GM12878 (cell line): ENCODE results near the gene UVRAG.

Experiments used
- TF ChIP-seq, protein P1 (sequence below): fragments of 450-650 bp; IDR thresholded peaks from 2 replicates; pipeline ENCODE4 v1.6.1; 2016; ENCODE audit warnings: mild to moderate bottlenecking, moderate library complexity, borderline replicate concordance
- TF ChIP-seq, protein P2 (sequence below): fragments of 450-650 bp; IDR thresholded peaks from 2 replicates; pipeline ENCODE4 v1.6.1; 2016; ENCODE audit warnings: mild to moderate bottlenecking
- TF ChIP-seq, protein P3 (sequence below), 3 experiments: IDR thresholded peaks in 2 of 3; conservative IDR thresholded peaks in 1 of 3; 2 replicates each; pipeline ENCODE4 v1.5.1; 2011; ENCODE audit warnings: low read depth in 3 of 3, low read length in 3 of 3, mild to moderate bottlenecking in 3 of 3, control low read depth in 2 of 3, moderate library complexity in 2 of 3, inconsistent platforms in 1 of 3, mixed read lengths in 1 of 3; ENCODE audit not compliant: control insufficient read depth in 2 of 3, insufficient read depth in 1 of 3; ENCODE audit errors: extremely low read depth in 1 of 3

GRCh38 chr11:75980031-75980430 lies 165.0 kb downstream of the UVRAG start:
- TF ChIP-seq, protein P1, sequence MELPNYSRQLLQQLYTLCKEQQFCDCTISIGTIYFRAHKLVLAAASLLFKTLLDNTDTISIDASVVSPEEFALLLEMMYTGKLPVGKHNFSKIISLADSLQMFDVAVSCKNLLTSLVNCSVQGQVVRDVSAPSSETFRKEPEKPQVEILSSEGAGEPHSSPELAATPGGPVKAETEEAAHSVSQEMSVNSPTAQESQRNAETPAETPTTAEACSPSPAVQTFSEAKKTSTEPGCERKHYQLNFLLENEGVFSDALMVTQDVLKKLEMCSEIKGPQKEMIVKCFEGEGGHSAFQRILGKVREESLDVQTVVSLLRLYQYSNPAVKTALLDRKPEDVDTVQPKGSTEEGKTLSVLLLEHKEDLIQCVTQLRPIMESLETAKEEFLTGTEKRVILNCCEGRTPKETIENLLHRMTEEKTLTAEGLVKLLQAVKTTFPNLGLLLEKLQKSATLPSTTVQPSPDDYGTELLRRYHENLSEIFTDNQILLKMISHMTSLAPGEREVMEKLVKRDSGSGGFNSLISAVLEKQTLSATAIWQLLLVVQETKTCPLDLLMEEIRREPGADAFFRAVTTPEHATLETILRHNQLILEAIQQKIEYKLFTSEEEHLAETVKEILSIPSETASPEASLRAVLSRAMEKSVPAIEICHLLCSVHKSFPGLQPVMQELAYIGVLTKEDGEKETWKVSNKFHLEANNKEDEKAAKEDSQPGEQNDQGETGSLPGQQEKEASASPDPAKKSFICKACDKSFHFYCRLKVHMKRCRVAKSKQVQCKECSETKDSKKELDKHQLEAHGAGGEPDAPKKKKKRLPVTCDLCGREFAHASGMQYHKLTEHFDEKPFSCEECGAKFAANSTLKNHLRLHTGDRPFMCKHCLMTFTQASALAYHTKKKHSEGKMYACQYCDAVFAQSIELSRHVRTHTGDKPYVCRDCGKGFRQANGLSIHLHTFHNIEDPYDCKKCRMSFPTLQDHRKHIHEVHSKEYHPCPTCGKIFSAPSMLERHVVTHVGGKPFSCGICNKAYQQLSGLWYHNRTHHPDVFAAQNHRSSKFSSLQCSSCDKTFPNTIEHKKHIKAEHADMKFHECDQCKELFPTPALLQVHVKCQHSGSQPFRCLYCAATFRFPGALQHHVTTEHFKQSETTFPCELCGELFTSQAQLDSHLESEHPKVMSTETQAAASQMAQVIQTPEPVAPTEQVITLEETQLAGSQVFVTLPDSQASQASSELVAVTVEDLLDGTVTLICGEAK = no peak
- TF ChIP-seq, protein P2, sequence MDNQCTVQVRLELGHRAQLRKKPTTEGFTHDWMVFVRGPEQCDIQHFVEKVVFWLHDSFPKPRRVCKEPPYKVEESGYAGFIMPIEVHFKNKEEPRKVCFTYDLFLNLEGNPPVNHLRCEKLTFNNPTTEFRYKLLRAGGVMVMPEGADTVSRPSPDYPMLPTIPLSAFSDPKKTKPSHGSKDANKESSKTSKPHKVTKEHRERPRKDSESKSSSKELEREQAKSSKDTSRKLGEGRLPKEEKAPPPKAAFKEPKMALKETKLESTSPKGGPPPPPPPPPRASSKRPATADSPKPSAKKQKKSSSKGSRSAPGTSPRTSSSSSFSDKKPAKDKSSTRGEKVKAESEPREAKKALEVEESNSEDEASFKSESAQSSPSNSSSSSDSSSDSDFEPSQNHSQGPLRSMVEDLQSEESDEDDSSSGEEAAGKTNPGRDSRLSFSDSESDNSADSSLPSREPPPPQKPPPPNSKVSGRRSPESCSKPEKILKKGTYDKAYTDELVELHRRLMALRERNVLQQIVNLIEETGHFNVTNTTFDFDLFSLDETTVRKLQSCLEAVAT = no peak
- TF ChIP-seq, protein P3, sequence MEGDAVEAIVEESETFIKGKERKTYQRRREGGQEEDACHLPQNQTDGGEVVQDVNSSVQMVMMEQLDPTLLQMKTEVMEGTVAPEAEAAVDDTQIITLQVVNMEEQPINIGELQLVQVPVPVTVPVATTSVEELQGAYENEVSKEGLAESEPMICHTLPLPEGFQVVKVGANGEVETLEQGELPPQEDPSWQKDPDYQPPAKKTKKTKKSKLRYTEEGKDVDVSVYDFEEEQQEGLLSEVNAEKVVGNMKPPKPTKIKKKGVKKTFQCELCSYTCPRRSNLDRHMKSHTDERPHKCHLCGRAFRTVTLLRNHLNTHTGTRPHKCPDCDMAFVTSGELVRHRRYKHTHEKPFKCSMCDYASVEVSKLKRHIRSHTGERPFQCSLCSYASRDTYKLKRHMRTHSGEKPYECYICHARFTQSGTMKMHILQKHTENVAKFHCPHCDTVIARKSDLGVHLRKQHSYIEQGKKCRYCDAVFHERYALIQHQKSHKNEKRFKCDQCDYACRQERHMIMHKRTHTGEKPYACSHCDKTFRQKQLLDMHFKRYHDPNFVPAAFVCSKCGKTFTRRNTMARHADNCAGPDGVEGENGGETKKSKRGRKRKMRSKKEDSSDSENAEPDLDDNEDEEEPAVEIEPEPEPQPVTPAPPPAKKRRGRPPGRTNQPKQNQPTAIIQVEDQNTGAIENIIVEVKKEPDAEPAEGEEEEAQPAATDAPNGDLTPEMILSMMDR (IDR thresholded peaks at IDR 0.05 in 2 of 3, conservative IDR thresholded peaks at IDR 0.05 in 1 of 3; ENCODE audit: control insufficient read depth in 2 of 3, extremely low read depth in 1 of 3, insufficient read depth in 1 of 3, low read depth in 3 of 3, low read length in 3 of 3) = no peak
